NK-92 (cell line): ENCODE measurements around the gene RPL32.
"Not testable (repeated sequence)": the region's sequence is repeated elsewhere in the genome, so short reads cannot be mapped to it uniquely, and the experiment has no call there.

Experiments used
- DNase-seq: peaks from one replicate; lab custom pipeline; 2025; ENCODE audit not compliant: unreplicated experiment; lab: John Stamatoyannopoulos, UW

RPL32 gene

DNA sequence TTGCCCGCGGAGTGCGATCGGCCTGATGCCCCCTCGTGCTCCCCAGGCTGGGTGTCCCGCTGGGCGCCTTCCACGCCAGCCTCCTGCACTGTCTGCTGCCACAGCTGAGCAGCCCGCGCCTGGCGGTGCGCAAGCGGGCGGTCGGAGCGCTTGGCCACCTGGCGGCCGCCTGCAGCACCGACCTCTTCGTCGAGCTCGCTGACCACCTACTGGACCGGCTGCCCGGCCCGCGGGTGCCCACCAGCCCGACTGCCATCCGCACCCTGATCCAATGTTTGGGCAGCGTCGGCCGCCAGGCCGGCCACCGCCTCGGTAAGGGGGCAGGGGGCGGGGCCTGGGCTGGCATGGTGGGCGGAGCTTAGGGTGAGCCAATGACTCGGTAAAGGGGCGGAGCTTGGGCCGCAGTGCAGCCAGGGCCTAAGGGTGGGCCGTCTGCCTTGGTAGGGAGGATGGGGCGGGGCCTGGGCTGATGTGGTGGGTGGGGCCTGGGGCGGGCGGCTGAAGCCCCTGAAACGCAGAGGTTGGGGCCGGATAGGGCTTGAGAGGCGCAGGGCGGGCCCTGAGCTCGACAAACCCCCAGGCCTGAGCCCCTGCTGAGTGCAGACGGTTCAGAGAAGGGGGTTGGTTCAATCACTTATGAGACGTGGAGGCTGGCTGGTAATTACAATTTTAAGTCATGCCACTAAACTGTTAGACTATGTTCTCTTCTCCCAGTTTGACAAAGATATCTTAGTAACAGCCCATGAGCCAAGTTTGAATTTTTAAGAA lies 31.2 kb downstream of the RPL32 start:
- peak; percentile 74 for DNase-seq

DNA sequence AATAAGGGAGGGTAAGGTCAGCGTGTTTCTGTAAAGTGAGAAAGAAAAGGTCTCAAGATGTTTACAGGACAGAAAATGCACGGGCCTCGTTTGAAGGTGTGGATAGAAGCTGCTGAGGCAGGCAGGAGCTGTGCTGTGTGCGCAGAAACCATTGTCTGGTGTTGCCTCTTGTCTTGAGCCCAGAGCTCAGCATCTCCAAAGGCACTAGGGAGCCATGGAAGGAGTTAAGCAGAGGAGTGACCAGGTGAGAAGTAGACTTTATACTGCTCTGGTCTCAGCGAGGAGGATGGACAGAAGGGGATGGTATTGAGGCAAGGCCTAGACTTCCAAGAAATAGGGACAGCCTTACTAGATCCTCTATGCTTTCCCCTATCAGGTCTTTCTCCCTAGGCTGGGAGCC lies 31.9 kb downstream of the RPL32 start:
- DNase-seq: no peak

DNA sequence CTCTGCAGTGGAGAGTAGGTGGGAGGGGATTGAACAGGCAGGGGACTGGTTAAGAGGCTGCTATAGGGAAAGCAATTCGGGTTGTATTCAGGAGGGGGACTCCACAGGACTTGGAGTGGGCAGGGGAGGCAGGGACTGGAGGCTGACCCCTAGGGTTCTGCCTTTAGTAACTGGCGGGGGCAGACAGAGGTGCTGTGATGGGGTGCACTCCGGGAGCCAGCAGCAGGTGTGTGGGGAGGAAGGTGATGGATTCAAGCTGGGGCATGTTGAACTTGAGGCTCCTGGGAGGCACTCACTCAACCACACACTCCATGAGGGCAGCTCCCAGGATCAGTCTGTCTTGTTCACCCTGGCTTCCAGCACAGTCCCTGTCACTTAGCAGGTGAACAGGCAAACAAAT lies 32.4 kb downstream of the RPL32 start:
- no peak for DNase-seq

DNA sequence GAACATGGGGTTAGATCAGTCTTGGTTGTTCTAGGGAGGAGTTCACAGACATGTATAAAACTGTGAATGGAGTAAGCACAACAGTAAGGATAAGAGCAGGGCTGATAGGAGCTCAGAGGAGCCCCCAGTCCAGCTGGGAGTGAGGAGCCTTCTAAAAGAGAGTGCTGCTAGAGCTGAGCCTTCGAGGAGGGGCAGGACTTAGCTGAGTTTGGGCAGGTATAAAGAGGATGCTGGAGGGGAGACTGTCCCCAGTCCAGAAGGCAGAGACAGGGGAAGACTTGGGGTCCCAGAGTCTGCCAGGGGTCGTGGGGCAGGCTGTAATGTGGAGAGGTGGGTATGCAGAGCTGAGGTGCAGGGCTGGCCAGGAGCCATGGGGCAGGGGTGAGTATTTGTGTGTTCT lies 32.8 kb downstream of the RPL32 start:
- no peak for DNase-seq

DNA sequence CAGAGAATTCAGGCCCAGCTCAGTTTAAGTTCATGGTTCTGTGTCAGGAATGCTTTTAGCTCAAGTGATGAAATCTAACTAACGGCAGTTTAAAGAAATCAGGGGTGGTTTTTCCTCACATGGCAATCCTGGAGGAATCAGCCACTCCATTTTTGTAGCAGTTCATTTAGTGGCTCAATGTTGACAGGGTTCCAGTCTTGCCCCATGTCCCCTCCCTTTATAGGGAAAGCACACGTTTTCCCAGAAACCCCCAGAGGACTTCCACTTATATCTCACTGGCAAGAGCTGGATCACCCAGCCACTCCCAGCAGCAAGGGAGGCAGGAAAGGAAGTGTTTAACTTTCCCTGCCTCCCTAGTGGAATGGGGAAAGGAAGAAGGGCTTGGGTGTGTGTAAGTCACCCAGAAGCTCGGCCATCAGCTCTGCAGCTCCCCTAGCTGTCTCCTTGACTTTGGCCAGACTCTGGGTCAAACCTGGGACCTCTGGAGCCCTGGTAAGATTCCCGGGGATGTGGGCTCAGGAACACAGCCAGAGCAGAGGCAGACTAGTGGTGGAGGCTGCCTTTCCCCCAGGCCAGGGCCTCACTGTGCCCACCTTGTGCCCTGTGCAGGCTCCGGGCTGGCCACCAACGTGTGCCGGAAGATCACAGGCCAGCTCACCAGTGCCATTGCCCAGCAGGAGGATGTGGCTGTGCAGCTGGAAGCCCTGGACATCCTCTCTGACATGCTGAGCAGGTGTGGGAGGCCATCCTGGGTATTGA lies 33.6 kb downstream of the RPL32 start:
- no peak for DNase-seq

DNA sequence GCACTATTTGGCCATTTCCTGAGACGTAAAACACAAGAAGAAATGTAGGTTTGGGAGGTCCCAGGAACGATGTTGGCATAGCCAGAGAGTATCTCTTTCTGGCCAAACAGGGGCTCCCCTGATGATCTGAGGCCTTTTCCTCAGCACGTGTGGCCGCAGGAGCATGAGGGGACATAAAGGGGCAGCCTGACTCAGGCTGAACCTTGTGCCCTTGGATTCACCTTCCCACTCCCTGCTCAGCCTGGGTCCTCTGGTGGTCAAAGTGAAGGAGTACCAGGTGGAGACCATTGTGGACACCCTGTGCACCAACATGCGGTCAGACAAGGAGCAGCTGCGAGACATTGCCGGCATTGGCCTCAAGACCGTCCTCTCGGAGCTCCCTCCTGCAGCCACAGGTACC lies 34.3 kb downstream of the RPL32 start:
- no peak for DNase-seq

DNA sequence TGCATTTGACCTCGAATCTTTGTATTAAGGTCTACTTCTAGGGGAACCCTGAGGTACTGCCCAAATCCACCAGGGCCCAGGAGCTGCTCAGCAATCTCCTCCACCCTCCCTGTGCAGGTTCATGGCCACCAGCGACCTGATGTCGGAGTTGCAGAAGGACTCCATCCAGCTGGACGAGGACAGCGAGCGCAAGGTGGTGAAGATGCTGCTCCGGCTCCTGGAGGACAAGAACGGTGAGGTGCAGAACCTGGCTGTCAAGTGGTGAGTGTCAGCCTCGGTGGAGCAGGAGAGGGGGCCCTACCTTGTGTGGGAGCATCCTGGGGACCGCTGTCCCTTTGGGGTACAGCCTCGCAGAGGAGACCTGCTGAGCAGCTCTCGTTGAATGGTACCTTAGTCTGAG lies 38.0 kb downstream of the RPL32 start:
- DNase-seq: no peak

DNA sequence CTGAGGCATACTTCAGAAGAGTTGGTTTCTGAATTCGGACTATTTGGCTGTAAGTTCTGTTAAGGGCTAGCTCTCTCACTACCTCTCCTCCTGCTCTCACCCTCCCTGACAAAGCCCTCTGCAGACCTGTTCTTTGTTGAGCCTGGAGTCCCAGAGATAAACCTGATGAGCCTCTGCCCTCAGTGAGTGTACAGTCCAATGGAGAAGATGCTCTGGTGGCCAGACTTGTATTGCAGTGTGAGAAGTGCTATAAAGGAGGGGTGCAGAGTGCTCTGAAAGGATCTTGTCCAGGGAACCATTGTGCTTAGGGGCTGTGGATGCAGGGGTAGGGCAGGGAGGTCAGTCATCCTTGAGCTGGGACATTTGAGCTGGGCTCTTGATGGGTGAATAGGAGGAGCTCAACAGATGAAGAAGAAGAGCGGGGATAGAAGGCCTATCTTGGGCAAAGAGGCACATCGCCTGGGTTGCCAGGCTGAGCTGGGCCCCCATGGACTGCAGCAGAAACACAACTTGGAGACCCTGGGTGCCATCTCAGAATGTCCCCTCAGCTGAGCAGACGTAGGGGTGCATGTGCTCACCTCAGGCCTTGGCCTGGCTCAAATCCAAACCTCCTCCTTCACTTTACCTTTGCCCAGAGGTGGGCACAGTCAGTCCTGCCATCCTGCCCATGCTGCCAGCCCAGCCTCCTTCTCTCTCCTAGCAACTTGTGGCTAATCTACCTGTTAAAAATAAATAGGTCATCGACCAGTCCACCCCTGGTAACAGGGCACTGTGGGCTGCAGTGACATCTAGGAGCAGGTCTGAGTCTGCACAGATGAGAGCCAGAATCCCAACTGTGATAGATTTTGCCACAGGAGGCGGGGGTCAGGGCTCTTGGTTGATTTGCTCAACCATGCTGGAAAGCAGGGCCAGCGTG lies 41.6 kb downstream of the RPL32 start:
- no peak for DNase-seq

DNA sequence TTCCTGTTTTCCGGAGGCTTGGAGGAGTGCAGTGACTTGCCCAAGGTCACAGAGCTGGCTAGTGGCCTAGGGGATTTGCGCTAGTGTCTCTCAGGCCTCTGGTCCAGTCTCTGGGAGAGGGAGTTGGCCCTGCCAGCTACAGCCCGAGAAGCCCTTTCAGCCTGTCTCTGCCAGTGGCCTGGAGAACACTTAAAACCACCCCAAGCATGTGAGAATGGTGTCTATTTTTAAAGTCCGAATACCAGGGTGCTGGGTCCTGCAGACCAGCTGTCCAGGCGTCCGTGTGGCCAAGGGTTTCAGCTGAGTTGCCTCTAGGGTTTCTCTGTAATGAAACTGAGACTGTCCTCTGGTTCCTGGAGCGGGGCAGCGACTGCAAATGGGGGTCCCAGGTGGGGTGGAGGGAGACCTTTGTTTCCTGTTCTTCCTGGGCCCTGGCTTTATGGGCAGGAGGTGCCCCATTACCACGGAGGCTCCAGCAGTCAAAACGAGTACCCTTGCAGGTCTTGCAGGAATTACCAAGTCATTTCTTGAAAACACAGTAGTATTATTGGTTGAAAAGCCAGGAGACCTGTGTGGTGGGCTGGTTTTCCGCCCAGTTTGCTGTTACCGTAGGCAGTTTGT lies 42.7 kb downstream of the RPL32 start:
- no peak for DNase-seq

DNA sequence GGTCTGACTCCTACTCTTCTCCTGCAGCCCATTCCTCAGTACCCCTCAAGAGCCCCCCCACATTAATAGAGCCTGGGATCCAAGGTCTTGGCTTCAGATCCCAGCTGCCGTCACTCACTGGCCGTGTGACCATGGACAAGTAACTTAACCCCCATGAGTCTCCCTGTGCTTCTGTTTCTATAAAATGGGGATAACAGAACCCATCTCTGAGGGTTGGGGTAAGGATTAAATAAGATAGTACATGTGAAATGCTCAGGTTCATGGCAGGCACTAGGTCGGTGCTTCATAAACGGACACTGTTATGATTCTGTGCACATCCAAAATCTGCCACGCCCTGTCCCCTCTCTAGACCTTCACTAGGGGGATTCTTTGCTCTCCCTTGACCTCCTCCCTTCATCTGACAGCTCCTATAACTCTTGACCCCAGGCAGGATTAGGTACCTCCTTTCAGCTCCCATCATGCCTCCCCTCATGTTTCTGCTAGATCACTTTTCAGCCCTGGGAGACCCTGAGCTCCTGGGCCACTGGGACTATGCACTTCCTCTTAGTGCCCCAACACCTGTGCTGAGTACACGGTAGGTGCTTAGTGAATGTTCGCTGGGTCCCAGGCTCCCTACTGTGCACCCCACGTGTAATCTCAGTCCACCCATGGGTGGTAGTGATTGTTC lies 43.3 kb downstream of the RPL32 start:
- DNase-seq: no peak

DNA sequence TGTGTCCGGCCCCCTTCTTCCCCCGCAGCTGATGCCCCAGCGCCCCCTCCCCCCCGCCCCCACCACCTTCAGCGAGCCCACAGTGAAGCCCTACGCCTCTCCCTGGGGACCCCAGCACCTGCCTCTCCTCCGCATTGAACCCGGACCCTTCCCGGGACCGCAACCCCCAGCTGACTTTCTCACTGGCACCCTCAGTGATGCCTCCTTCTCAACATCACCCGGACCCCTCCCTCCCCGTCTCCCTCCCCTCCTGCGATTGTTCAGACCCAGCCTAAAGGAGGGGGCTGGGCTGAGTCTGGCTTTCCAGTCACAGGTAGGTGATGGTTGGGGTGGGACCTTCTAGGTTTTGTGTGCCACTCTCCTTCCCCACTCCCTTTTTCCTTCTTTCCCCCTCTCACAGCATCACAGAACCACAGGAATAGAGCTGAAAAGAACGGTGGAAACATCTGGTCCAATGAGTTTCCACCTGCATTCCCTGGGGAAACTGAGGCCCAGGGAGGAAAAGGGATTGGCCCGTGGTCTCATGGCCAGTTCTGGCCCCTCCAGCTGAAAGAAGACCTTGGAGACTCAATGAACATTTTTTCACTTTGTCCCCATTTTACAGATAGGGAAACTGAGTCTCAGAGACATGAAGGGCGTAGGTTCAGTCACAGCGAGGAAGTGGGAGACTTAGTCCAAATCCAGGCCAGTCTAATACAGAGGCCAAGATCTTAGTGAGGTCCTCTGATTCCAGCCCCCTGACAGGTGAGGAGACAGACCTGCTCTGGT lies 44.1 kb downstream of the RPL32 start:
- no peak for DNase-seq

DNA sequence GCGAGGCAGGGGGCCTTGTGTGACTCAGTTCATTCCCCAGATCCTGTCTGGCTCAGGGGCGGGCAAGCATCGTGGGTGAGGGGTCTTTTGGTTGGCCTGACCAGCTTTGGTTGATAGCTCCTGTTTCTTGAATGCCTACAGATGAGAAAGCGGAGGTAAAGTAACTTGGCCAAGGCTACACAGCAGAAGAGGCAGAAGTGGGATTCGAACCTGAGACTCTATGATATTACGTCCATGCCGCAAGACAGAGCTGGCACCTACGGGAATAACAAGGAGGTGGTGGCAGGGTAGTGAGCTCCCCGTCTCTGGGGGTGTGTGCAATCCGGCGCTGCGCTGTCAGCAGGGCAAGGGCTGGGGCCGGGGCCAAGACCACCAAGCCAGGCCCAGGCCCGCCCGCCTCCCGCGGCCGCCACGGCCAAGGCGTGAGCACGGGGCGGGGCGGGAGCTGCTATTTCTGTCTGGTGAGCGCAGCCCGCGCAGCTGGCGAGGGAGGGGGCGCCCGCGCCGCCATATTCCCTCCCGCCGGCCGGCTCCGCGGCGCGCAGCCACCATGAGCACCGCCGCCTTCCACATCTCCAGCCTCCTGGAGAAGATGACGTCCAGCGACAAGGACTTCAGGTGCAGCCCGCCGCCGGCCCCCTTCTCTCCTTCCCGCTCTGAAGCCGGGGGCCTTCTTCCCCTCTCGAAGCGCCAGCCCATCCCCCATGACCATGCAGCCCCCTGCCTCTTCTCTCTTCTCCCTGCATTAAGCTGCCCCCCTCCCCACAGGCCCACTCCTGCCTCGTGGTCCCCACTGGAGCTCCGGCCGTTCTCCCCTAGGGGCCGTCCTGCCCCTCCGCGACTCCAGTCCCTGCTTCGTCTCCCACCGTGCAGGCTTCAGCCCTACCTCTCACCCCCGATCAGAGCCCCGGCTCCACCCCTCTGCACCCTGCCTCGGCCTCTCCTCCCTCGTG lies 44.9 kb downstream of the RPL32 start, which contains the start of gene CAND2:
TSS of gene CAND2 (plus strand) at position 510 of the 953 bp plus-strand sequence. CDS start at position 551, 41 bp downstream.
- no peak for DNase-seq

DNA sequence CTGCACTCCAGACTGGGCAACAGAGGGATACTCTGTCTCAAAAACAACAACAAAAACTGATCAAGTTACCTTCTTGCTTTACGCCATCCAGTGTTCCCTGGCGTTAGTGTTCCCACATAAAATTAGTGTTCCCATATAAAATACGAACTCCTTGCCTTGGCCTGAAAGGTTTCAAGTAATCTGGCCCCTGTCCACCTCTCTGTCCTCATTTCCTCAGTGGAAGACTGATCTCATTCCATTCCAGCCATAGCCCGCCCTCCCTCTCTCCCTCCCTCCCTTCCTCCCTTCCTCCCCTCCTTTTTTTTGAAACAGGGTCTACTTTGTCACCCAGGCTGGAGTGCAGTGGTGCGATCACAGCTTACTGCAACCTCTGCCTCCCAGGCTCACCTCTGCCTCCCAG lies 47.7 kb downstream of the RPL32 start:
- no peak for DNase-seq

DNA sequence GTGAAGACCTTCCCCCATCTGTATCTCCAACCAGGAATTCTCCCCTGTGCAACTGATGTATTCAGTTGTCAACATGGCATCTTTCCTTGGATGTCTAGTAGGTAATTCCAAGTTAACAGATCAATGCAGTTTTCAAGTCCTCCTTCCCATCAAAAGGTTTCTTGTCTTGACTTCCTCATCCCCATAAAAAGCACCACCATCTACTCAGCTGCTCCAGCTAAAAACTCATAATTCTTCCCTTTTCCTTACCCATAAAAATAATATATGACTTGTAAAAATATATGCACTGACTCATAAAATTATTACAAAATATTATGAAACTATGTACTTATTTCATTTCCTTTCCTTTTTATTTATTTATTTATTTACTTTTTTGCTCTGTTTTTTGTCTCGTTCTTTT lies 49.9 kb downstream of the RPL32 start:
- DNase-seq: no peak

DNA sequence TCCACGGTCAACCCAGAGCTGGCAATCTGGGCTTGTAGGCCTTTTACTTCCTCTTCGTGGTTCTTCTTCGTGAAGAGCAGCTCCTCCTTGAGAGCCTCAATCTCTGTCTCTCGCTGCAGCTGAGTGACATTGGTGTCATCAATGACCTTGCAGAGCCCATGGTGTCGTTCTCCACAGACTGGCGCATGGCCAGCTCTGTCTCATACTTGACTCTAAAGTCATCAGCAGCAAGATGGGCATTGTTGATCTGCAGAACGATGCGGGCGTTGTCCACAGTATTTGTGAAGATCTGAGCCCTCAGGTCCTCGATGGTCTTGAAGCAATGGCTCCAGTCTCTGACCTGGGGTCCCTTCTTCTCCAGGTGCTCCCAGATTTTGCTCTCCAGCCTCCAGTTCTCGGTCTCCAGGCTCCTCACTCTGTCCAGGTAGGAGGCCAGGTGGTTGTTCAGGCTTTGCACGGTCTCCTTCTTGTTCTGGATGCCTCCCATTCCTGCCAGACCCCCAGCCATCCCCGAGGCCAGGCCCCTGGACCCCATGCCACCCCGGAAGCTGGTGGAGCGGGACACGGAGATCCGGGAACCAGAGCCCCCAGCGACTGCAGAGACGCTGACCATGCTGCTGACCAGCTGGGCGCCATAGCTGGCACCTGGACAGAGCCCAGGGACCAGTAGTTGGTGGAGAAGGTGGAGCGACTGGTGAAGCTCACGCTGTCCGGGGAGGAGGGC lies 53.2 kb downstream of the RPL32 start:
- not testable (repeated sequence) for DNase-seq

DNA sequence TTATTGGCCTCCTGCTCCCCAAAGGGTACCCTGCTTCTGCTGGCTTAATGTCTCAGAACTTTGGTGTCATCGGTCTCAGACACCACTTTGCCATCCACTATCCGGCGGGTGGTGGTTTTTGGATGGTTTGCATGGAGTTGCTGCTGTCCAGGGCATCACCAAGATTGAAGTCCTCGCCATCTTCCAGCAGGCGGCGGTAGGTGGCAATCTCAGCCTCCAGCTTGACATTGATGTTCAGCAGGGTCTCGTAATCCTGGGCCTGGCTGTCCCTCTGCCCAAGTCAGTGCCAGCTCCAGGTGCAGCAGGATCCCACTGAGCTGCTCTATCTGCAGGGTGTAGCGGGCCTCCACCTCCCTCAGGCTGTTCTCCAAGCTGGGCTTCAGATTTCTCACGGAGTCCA lies 54.0 kb downstream of the RPL32 start:
- not testable (repeated sequence) for DNase-seq

DNA sequence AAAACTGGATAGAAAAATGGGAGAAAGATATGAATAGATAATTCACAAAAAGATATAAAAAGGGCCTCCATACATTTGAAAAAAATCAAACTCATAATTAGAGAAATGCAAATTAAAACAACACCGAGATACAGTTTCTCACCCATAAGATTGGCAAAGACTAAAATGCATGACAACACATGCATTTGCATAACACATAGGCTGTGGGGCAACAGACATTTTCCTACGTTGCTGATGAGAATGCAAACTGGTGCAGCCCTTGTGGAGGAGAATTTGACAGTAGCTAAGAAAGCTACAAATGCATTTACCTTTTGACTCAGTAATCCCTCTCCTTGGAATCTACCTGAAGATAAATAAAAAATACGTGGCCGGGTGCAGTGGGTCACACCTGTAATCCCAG lies 56.3 kb downstream of the RPL32 start:
- no peak for DNase-seq
